Measurements from ENCODE around the gene CHRNB1. TPM values are rescaled to one million over a fixed set of nuclear protein-coding genes. Genes with fewer than 3 reads are reported as not detected.
A peak's percentile ranks its signal among the peaks of the same experiment; 100 is the strongest.

CHRNB1 gene
- 1 to 10 TPM; 4.0 to 9.1 (median 5.8) TPM for total RNA-seq

GRCh38 chr17:7444682-7445618, at the start of gene CHRNB1:
CHRNB1 (plus strand) TSS chr17:7445061; CDS start chr17:7445128, 67 bp downstream.
- Histone ChIP-seq H3K27ac (peak within 1 kb of the TSS in 1 of 4 donors; percentile 66), H3K9me3 (no peaks in the 10 kb centered on the region), H3K4me3 (peak within 1 kb of the TSS; percentile 20 to 54 (median 42)), H3K36me3 (no peaks in the 10 kb centered on the region), H3K27me3 (peaks cover 0 to 16% of the 10 kb centered on the region in 2 donors), H3K4me1 (peaks cover 0 to 22% (median 16%) of the 10 kb centered on the region in 4 donors)
- peak; percentile 58 to 89 (median 84) for DNase-seq
- TF ChIP-seq, protein P1, sequence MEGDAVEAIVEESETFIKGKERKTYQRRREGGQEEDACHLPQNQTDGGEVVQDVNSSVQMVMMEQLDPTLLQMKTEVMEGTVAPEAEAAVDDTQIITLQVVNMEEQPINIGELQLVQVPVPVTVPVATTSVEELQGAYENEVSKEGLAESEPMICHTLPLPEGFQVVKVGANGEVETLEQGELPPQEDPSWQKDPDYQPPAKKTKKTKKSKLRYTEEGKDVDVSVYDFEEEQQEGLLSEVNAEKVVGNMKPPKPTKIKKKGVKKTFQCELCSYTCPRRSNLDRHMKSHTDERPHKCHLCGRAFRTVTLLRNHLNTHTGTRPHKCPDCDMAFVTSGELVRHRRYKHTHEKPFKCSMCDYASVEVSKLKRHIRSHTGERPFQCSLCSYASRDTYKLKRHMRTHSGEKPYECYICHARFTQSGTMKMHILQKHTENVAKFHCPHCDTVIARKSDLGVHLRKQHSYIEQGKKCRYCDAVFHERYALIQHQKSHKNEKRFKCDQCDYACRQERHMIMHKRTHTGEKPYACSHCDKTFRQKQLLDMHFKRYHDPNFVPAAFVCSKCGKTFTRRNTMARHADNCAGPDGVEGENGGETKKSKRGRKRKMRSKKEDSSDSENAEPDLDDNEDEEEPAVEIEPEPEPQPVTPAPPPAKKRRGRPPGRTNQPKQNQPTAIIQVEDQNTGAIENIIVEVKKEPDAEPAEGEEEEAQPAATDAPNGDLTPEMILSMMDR (IDR thresholded peaks at IDR 0.05) = peak in 2 of 6 experiments; percentile 10 to 13
- no peak for TF ChIP-seq POLR2A (IDR thresholded peaks at IDR 0.05)

GRCh38 chr17:7396147-7396546, 48.7 kb upstream of the CHRNB1 start:
- H3K27me3 ChIP-seq = no peaks in the 10 kb centered on the region
- H3K36me3 ChIP-seq = peaks cover 0 to 2% (median 0%) of the 10 kb centered on the region in 3 donors
- no peaks in the 10 kb centered on the region for H3K9me3 ChIP-seq
- TF ChIP-seq, protein P1 (IDR thresholded peaks at IDR 0.05) = peak in 2 of 6 experiments; percentile 2 to 9
- no peak for TF ChIP-seq POLR2A (IDR thresholded peaks at IDR 0.05)
- DNase-seq = no peak
- no peak overlapping the region for H3K27ac ChIP-seq
- no peak overlapping the region for H3K4me3 ChIP-seq
- H3K4me1 ChIP-seq = peaks cover 0 to 16% (median 6%) of the 10 kb centered on the region in 4 donors

- Histone ChIP-seq H3K27me3 (no peaks in the 10 kb centered on the region), H3K36me3 (no peaks in the 10 kb centered on the region), H3K9me3 (no peaks in the 10 kb centered on the region), H3K27ac (no peak overlapping the region), H3K4me1 (peaks cover 0 to 24% (median 4%) of the 10 kb centered on the region in 4 donors), H3K4me3 (no peak overlapping the region)
- TF ChIP-seq, protein P1 (IDR thresholded peaks at IDR 0.05) = no peak
- TF ChIP-seq POLR2A (IDR thresholded peaks at IDR 0.05) = no peak
- no peak for DNase-seq
These were observed 46.2 kb upstream of the CHRNB1 start for GRCh38 chr17:7398612-7399011.

DNA sequence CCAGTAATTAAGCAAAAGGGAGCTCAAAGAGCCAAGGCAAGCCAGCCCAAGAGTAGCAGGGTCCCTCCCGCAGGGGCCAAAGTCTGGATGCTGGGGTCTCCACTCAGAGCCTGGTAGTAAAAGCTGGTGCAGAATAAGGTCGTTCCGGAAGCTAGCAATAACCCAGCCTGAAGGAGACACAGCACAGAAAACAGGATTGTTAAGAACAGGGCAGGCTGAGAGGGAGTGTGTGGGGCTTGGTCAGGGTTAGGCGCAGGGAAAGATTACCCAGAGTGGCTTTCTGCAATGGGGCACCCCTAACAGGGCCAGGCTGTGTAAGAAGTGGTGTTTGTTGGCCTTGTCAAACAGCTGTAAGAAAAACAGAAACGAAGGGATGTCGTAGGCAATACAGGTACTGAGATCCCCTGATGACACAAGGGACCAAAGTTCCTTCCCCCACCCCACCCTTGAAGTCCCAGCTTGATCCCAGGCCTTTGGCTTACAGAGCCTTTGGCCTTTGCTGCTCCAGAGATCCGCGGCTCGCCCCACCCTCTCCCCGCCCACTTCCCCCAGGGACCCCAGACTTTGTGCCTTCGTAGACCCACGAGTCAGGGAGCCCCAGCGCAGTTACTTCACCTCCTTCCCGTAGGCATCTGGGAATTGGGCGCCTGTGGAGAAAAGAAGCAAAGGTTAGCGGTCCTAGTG, 41.7 kb upstream of the CHRNB1 start:
- Histone ChIP-seq H3K36me3 (no peaks in the 10 kb centered on the region), H3K9me3 (no peaks in the 10 kb centered on the region)
- TF ChIP-seq POLR2A (IDR thresholded peaks at IDR 0.05) = peak; percentile 34 to 65
- TF ChIP-seq, protein P1 (IDR thresholded peaks at IDR 0.05) = no peak

DNA sequence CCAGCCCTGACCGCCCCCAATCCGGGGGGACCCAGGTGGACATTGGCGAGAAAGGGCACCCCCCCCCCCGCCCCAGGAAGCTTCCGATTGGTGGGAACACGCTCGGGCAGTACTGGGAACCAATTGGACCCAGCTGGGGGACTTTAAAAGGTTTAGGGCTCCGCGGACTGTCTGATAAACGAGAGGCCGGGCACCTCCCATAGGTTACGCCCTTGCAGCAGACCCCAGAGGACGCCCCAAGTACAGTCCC, 41.2 kb upstream of the CHRNB1 start:
- Histone ChIP-seq H3K27me3 (no peaks in the 10 kb centered on the region), H3K27ac (peak overlapping the region; percentile 88 to 96 (median 92)), H3K4me3 (peak overlapping the region; percentile 49 to 90 (median 69)), H3K36me3 (no peaks in the 10 kb centered on the region), H3K9me3 (no peaks in the 10 kb centered on the region), H3K4me1 (peaks cover 0 to 15% (median 5%) of the 10 kb centered on the region in 4 donors)
- TF ChIP-seq, protein P1 (IDR thresholded peaks at IDR 0.05) = peak in 1 of 6 experiments; percentile 15
- TF ChIP-seq POLR2A (IDR thresholded peaks at IDR 0.05) = no peak
- no peak for DNase-seq

More for the DNA sequence above, 41.7 kb upstream of the CHRNB1 start:
- peak overlapping the region; percentile 88 to 96 (median 92) for H3K27ac ChIP-seq
- peak in 2 of 3 donors; percentile 88 for DNase-seq
- H3K4me1 ChIP-seq = peaks cover 0 to 15% (median 5%) of the 10 kb centered on the region in 4 donors
- no peaks in the 10 kb centered on the region for H3K27me3 ChIP-seq
- peak overlapping the region; percentile 49 to 90 (median 69) for H3K4me3 ChIP-seq

Data from Peyer's patch (tissue), 4 donors.